ENCODE measurements around the gene PRKAG3. TPM values are rescaled to one million over a fixed set of nuclear protein-coding genes. Genes with fewer than 3 reads are reported as not detected.

PRKAG3 gene
- total and polyA plus RNA-seq, 2 experiments from 2014 or later = not detected

- H3K4me3 ChIP-seq = no peak overlapping the region
- no peak overlapping the region for H3K27ac ChIP-seq
- 40 to 42% methylated on average over 11 to 16 of the region's 17 CpGs for WGBS, 2 experiments (ENCODE audit: low coverage in 1 of 2, low lambda C conversion rate in 2 of 2, missing lambda C conversion rate in 2 of 2)
- no peak overlapping the region for H2AFZ ChIP-seq
- peaks cover 10% of the 10 kb centered on the region; the same call in 1 of the 2 replicates for H3K4me1 ChIP-seq (ENCODE audit: insufficient read depth)
- in situ Hi-C loops (cut with MboI) = no loop called here
- no peak overlapping the region for H3K4me2 ChIP-seq (ENCODE audit: unreplicated experiment)
- no peak overlapping the region for H3K9ac ChIP-seq
- no peaks in the 10 kb centered on the region for H3K79me2 ChIP-seq (ENCODE audit: insufficient read depth)
- no peak for TF ChIP-seq EZH2 (IDR thresholded peaks at IDR 0.05; ENCODE audit: insufficient read depth, poor library complexity, severe bottlenecking)
- TF ChIP-seq EZH2phosphoT487 (IDR thresholded peaks at IDR 0.05; ENCODE audit: insufficient read depth, low read depth) = no peak
- H3F3A ChIP-seq (ENCODE audit: insufficient read depth) = no peaks in the 10 kb centered on the region
- no peaks in the 10 kb centered on the region for H3K9me3 ChIP-seq (ENCODE audit: low read depth)
- no peaks in the 10 kb centered on the region for H3K36me3 ChIP-seq (ENCODE audit: low read depth)
- H3K9me2 ChIP-seq (ENCODE audit: insufficient read depth) = no peaks in the 10 kb centered on the region
- peaks cover 4% of the 10 kb centered on the region; the same call in 1 of the 2 replicates for H3K27me3 ChIP-seq (replicated peaks; ENCODE audit: insufficient read depth)
- peak; percentile 48 for DNase-seq
- H4K20me1 ChIP-seq (ENCODE audit: insufficient read depth) = no peaks in the 10 kb centered on the region
Measured at GRCh38 chr2:218829868-218830451, 1.6 kb downstream of the PRKAG3 start.

- H2AFZ ChIP-seq = no peak overlapping the region
- H3K9me2 ChIP-seq (ENCODE audit: insufficient read depth) = no peaks in the 10 kb centered on the region
- H3K27me3 ChIP-seq (replicated peaks; ENCODE audit: insufficient read depth) = no peaks in the 10 kb centered on the region
- H3K9me3 ChIP-seq (ENCODE audit: low read depth) = no peaks in the 10 kb centered on the region
- no peak for TF ChIP-seq EZH2 (IDR thresholded peaks at IDR 0.05; ENCODE audit: insufficient read depth, poor library complexity, severe bottlenecking)
- no peak for TF ChIP-seq EZH2phosphoT487 (IDR thresholded peaks at IDR 0.05; ENCODE audit: insufficient read depth, low read depth)
- H3K4me1 ChIP-seq (ENCODE audit: insufficient read depth) = peaks cover 10% of the 10 kb centered on the region; the same call in 1 of the 2 replicates
- H3K9ac ChIP-seq = no peak overlapping the region
- no peaks in the 10 kb centered on the region for H3K79me2 ChIP-seq (ENCODE audit: insufficient read depth)
- no peaks in the 10 kb centered on the region for H4K20me1 ChIP-seq (ENCODE audit: insufficient read depth)
- no peak overlapping the region for H3K4me3 ChIP-seq
- in situ Hi-C loops (cut with MboI) = no loop called here
- H3K4me2 ChIP-seq (ENCODE audit: unreplicated experiment) = no peak overlapping the region
- no peaks in the 10 kb centered on the region for H3F3A ChIP-seq (ENCODE audit: insufficient read depth)
- 75 to 79% methylated on average over 4 of the region's 4 CpGs for WGBS, 2 experiments (ENCODE audit: low coverage in 1 of 2, low lambda C conversion rate in 2 of 2, missing lambda C conversion rate in 2 of 2)
- H3K27ac ChIP-seq = no peak overlapping the region
- no peak for DNase-seq
- no peaks in the 10 kb centered on the region for H3K36me3 ChIP-seq (ENCODE audit: low read depth)
Measured at GRCh38 chr2:218828477-218828778, 3.2 kb downstream of the PRKAG3 start.

- no peaks in the 10 kb centered on the region for H3F3A ChIP-seq (ENCODE audit: insufficient read depth)
- no peak for TF ChIP-seq EZH2 (IDR thresholded peaks at IDR 0.05; ENCODE audit: insufficient read depth, poor library complexity, severe bottlenecking)
- no peak for TF ChIP-seq EZH2phosphoT487 (IDR thresholded peaks at IDR 0.05; ENCODE audit: insufficient read depth, low read depth)
- H3K9ac ChIP-seq = no peak overlapping the region
- H3K4me3 ChIP-seq = no peak overlapping the region
- peaks cover 10% of the 10 kb centered on the region; the same call in 1 of the 2 replicates for H3K4me1 ChIP-seq (ENCODE audit: insufficient read depth)
- no peaks in the 10 kb centered on the region for H3K36me3 ChIP-seq (ENCODE audit: low read depth)
- no peak overlapping the region for H2AFZ ChIP-seq
- no peak for DNase-seq
- in situ Hi-C loops (cut with MboI) = no loop called here
- WGBS, 2 experiments (ENCODE audit: low coverage in 1 of 2, low lambda C conversion rate in 2 of 2, missing lambda C conversion rate in 2 of 2) = 70 to 71% methylated on average over 14 of the region's 14 CpGs
- no peak overlapping the region for H3K27ac ChIP-seq
- H3K9me2 ChIP-seq (ENCODE audit: insufficient read depth) = no peaks in the 10 kb centered on the region
- H4K20me1 ChIP-seq (ENCODE audit: insufficient read depth) = no peaks in the 10 kb centered on the region
- no peak overlapping the region for H3K4me2 ChIP-seq (ENCODE audit: unreplicated experiment)
- no peaks in the 10 kb centered on the region for H3K9me3 ChIP-seq (ENCODE audit: low read depth)
- H3K27me3 ChIP-seq (replicated peaks; ENCODE audit: insufficient read depth) = 0 out of 2 replicates have a peak, but pooled peaks cover 2% of the 10 kb centered on the region
- no peaks in the 10 kb centered on the region for H3K79me2 ChIP-seq (ENCODE audit: insufficient read depth)
Measured at GRCh38 chr2:218827701-218828476, 3.7 kb downstream of the PRKAG3 start.

GRCh38 chr2:218826791-218827190, 4.8 kb downstream of the PRKAG3 start:
- no peak for TF ChIP-seq EZH2 (IDR thresholded peaks at IDR 0.05; ENCODE audit: insufficient read depth, poor library complexity, severe bottlenecking)
- TF ChIP-seq EZH2phosphoT487 (IDR thresholded peaks at IDR 0.05; ENCODE audit: insufficient read depth, low read depth) = no peak
- Histone ChIP-seq H3K9me2 (ENCODE audit: insufficient read depth) (no peaks in the 10 kb centered on the region), H3K4me1 (ENCODE audit: insufficient read depth) (no peaks in the 10 kb centered on the region), H3K27me3 (replicated peaks; ENCODE audit: insufficient read depth) (0 out of 2 replicates have a peak, but pooled peaks cover 5% of the 10 kb centered on the region), H3F3A (ENCODE audit: insufficient read depth) (no peaks in the 10 kb centered on the region), H3K79me2 (ENCODE audit: insufficient read depth) (no peaks in the 10 kb centered on the region), H4K20me1 (ENCODE audit: insufficient read depth) (no peaks in the 10 kb centered on the region), H3K9ac (no peak overlapping the region), H3K27ac (no peak overlapping the region), H3K4me2 (ENCODE audit: unreplicated experiment) (no peak overlapping the region), H3K4me3 (no peak overlapping the region), H3K9me3 (ENCODE audit: low read depth) (no peaks in the 10 kb centered on the region), H2AFZ (no peak overlapping the region), H3K36me3 (ENCODE audit: low read depth) (no peaks in the 10 kb centered on the region)
- in situ Hi-C loops (cut with MboI) = no loop called here
- no peak for DNase-seq
- 81 to 85% methylated on average over 10 of the region's 10 CpGs for WGBS, 2 experiments (ENCODE audit: low coverage in 1 of 2, low lambda C conversion rate in 2 of 2, missing lambda C conversion rate in 2 of 2)
